Right ventricle myocardium inferior (tissue), 1 donor: ENCODE results near the gene GCK. TPM values are rescaled to one million over a fixed set of nuclear protein-coding genes. Genes with fewer than 3 reads are reported as not detected.
"Not testable (repeated sequence)": the region's sequence is repeated elsewhere in the genome, so short reads cannot be mapped to it uniquely, and the experiment has no call there.

ENCODE experiments used
- ATAC-seq: fragments of 200-7000 bp; cut with Tn5 transposase; one replicate; pipeline ENCODE4 v1.9.1; 2020; ENCODE audit warnings: mild to moderate bottlenecking, moderate library complexity
- DNase-seq: peaks from one replicate; pipeline ENCODE4 v3.0.0; 2021; ENCODE audit errors: missing footprints
- intact Hi-C: fragments of 100-400 bp; cut with DNase I; formaldehyde crosslinking; loops from one replicate; pipeline ENCODE4 v1.11.0; 2022
- total RNA-seq: library from RNA; stranded (reverse); fragmentation: NEBNext Ultra II Directional; extraction: Animal tissue kit (Norgen Biotek cat#: 25700); gene quantifications from one replicate; pipeline ENCODE4 v1.2.1, GENCODE V29; 2021
- donor health status: DM: no; HTN: yes; CAD: no; lungs with severe emphysema.

Gene GCK
- total RNA-seq, 1 donor from 2014 or later, result 1.8 TPM

DNA sequence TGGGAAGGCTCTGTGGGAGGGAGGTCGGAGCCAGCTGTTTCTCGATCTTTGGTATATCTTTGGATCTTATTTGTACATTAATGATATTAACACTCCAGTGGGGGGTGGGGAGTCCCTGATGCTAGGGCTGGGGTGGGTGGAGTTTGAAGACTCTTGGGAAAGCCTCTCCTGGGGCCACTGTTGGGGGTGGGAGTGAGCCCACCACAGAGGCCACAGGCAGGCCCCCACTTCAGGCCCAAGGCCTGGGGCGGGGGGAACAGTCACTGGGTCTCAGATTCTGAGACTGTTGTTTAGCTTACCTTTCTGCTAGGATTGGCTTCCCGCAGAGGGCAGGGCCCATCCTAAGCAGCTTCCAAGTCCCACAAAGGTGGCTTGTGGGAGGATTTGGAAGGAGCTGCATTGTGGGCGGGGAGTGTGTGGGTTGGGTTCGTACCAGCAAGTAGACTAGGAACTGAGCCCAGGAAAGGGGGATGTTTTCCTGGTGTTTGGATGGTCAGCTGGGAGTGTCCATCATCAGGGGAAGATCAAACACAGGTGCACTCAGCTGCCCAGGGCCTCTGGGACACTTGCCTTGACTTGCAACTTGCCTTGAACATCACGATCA lies 23.4 kb upstream of the GCK start:
- DNase-seq, result no peak
- intact Hi-C loops, result no loop called here
- no peak for ATAC-seq

DNA sequence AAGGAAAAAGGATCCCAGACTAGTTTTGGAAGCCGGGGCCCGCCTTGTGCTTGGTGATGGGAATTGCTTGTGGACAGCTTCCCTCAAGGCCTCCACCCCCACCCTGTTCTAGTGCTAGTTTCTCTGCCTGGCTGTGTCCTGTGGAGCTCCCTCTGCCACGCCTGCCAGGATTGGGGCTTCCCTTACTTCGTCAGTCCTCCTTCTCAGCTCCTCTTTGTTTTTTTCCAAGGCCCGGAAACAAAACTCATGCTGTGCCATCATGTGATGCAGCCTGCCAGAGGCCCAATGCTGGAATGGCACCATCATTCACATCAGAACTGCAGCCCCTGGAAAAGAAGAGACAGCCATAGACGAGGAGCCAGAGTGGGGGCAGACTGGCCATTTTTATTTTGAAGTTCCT lies 22.8 kb upstream of the GCK start:
- intact Hi-C loops, result no loop called here
- ATAC-seq, result no peak
- peak; percentile 53 for DNase-seq

DNA sequence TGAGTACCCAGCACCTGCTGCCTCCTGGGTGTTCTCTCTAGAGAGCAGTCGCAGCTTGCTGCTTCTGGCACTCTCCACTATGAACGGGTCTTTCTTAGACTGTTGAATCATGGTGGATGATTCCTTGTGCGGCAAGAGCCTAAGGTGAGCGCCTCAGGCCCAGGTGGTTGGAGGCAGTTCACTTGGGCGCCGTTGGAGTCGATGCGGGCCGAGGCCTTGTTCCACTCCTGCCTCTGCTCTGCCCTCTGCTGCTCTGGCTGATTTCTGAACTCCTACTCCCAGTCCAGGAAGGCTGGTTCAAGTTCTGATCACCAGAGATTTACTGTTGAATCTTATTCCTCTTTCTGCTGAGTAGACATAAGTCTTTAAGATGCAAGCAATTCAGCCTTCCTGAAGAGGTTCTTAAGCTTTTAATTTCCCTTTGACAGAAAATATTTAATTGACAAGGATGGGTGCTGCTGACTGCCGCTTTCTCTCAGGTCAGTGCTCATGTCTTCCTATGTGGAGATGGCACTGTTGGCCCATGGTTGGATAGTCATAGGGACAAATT lies 22.0 kb upstream of the GCK start:
- intact Hi-C loops, result no loop called here
- DNase-seq, result no peak

DNA sequence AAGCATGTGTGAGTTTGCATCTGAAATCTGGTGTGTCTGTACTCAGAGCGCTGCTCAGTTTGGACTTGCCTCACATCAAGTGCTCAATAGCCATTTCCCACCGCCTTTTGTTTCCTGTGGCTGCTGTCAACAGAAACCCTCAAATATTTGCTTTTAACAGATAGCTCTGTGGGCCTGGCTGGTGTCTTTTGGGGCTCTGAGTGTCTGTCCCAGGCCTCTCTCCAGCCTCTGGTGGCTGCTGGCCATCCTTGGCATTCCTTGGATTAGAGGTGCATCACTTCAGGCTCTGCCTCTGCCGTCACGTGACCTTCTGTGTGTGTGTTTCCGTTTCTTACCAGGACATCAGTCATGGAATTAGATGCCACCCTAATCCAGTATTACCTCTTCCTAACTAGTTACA lies 20.9 kb upstream of the GCK start:
- intact Hi-C loops, result no loop called here
- DNase-seq (no peak), ATAC-seq (no peak)

More for the DNA sequence above, 22.0 kb upstream of the GCK start:
- no peak for ATAC-seq

DNA sequence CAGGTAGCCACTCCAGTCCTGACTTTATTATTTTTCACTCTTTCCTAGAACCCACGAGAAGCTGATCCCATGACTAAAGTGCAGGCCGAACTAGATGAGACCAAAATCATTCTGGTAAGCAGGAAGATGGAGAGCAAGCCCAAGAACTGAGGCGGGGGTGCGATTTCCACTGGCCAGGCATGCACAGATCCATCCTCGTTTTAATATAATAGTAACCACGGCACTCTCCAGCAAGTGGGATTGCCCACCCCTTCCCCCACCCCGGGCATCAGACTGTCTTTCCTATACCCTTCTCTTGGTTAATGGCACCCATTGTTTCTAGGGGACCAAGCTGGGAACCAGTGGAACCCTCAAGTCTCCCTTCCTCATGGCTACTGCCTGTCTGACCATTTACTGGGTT lies 18.8 kb upstream of the GCK start:
- intact Hi-C loops, result no loop called here
- ATAC-seq, result no peak
- no peak for DNase-seq

DNA sequence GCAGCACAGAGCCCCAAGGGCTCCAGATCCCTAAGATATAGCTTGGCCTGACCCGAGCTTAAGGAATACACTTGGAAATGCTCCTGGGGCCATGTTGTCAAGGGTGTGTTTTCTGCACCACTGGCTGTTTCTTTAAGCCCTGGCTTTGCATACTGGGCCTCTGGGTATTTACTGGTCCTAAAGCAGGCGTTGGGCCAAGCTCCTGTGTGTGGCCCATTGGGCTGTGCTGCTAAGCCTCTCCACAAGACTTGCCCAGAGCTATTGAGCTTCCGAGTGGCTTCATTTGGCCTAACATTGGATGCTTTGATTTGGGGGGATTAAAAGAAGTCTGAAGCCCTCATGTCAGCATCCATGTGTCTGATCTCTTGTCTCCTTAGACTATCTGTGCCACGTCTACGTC lies 16.8 kb upstream of the GCK start:
- ATAC-seq, result no peak
- intact Hi-C loops, result no loop called here
- no peak for DNase-seq

DNA sequence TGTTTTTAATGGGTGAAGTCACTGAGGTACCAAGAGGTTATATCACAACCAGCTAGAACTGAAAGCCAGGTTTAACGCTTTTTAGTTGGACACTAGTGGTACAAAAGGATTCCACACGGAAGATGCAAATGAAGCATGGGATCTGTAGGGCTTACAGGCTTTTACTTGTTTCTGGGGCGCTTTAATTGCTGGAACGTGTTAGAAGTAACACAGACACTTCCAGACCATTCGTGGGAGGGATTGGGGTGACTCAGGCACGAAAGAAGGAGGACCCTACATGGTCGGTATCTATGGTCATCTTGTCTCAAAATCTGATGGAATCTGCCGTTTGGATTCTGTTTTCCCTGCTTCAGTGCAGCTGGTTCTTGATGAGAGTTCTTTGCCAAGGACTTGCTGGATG lies 12.6 kb upstream of the GCK start:
- intact Hi-C loops, result no loop called here
- no peak for ATAC-seq

DNA sequence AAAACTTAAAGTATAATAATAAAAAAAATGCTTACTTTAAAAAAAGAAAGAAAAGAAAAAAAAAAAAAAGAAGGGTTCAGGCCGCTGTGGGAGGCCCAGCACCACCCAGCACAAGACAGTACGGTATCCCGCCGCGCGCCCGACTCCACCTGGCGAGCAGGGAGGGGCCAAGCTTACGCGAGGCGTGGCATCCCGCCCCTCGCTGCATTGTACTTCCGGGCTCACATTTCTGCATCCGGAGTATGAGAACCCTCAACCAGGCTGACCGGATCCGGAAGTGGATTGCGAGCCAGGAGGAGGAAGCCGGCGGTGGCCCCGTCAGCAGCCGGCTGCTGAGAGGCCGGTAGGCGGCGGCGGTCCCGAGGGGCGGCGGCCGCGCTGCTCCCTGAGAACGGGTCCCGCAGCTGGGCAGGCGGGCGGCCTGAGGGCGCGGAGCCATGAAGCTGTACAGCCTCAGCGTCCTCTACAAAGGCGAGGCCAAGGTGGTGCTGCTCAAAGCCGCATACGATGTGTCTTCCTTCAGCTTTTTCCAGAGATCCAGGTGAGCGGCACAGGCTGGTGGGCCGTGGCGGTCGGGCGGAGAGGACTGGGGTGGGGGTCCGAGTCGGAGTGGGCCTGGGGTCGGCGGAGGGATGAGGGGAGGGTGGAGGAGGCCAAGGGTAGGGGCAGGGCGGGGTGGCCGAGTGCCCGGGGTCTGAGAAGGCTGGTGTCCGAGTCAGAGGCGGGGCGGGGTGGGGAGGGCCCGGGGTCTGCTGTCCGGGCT lies 11.6 kb upstream of the GCK start, which contains the start of gene YKT6:
Gene YKT6 (plus strand): TSS at position 280 of the 763 bp plus-strand sequence. CDS start 158 bp downstream, at position 438.
- DNase-seq (peak; percentile 96), ATAC-seq (peak; percentile 98)
- intact Hi-C loops, result loop anchor here (1.0 kb wide), 1 partner anchor 289 kb away; the partner anchor contains the start of gene NUDCD3

More for the DNA sequence above, 12.6 kb upstream of the GCK start:
- DNase-seq, result no peak

DNA sequence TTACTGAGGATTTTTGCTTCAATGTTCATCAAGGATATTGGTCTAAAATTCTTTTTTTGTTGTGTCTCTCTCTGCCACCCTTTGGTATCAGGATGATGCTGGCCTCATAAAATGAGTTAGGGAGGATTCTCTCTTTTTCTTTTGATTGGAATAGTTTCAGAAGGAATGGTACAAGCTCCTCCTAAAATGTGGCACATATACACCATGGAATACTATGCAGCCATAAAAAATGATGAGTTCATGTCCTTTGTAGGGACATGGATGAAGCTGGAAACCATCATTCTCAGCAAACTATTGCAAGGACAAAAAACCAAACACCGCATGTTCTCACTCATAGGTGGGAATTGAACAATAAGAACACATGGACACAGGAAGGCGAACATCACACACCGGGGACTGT lies 10.9 kb upstream of the GCK start:
- intact Hi-C loops, result loop anchor here (1.0 kb wide), 1 partner anchor 290 kb away; the partner anchor contains the start of gene NUDCD3
- not testable (repeated sequence) for ATAC-seq, DNase-seq

DNA sequence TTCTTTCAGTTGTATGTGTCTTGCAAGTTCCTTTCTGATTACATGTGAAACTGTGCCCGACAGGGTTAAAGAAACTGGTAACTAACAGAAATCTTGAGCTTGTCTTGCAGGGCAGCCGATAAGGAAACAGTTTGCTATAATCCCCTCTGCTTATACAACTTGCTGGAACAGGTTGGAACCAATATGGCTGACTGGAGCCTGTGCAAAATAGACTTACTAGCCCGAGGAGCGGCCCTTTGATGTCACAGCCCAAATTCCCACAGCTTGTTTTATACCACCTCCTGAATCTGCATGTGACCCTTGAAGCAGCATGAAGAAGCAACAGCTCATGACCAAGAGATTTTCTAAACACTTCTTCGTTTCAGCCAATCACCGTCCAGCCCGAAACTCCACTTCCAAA lies 8.2 kb upstream of the GCK start:
- intact Hi-C loops, result loop anchor here (2.0 kb wide), 2 partner anchors 67 to 125 kb away; no protein-coding TSS in a partner anchor

DNA sequence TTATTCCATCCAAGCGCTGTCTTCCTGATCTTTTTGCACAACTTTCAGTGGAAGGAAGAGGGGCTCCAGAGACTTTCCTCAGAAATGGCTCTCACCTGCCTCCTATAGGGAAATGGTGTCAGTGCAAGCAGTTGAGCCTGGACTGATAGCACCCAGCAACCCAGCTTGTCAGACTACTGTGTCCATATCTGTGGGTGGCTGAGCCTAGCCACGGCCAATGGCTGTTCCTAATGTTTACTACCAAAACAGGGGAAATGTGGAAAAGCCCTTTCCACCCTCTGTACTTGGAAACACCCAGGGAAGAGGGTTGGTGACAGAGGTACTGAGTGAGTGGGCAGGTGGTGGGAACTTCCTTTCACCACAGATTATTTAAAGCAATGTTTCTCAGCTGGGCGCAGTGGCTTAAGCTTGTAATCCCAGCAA lies 7.2 kb upstream of the GCK start:
- DNase-seq, result no peak
- peak; percentile 53 for ATAC-seq

More for the DNA sequence above, 8.2 kb upstream of the GCK start:
- ATAC-seq, result no peak
- no peak for DNase-seq

DNA sequence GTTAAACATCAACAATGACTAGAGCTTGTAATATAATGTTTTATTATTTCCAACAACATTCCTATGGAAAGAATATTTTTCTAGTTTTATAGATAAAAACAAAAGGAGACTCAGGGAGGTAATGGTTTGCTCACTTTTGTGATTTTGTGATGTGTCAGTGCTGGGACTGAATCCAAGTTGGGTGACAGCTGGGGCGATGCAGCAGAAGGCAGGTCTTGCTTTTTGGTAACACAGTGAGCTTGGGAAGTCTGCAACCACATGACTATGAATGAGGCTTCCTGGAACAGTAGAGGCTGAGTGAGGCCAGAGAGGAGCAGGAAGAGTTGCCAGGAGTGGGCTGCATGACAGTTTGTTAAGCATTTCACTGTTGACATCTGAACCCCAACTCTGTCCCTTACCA lies 6.7 kb upstream of the GCK start:
- ATAC-seq (no peak), DNase-seq (no peak)
- intact Hi-C loops, result loop anchor here (2.0 kb wide), 2 partner anchors 65 to 123 kb away; no protein-coding TSS in a partner anchor

More for the DNA sequence above, 7.2 kb upstream of the GCK start:
- intact Hi-C loops, result loop anchor here (2.0 kb wide), 2 partner anchors 66 to 124 kb away; no protein-coding TSS in a partner anchor

DNA sequence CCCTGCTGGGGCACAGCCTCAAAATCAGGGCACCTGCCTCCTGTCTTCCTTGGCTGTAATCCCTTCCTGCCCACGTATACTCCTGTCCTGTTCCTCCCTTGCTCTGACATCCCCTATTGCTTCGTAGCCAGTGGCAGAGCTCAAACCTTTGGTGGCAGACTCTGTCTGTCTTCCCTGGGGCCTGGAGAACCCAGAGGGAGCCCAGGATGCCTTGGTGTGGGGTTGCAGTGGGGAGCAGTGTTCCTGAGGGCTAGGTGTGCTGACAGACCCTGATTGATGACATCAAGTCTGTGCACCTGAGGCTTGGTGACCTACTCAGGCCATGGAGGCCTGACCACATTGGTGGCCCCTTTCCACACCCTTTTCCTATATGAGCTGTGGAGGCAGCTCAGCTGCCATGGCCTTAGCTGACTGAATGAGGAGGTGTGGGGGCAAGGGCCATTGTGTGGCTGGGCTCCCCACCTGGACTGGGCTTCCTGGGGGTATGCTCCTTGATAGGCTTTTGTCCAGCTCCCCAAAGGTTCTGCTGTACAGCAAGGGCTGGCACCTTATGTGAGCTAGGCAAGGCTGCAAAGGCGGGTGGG lies 5.4 kb upstream of the GCK start:
- DNase-seq (no peak), ATAC-seq (no peak)
- intact Hi-C loops, result no loop called here

DNA sequence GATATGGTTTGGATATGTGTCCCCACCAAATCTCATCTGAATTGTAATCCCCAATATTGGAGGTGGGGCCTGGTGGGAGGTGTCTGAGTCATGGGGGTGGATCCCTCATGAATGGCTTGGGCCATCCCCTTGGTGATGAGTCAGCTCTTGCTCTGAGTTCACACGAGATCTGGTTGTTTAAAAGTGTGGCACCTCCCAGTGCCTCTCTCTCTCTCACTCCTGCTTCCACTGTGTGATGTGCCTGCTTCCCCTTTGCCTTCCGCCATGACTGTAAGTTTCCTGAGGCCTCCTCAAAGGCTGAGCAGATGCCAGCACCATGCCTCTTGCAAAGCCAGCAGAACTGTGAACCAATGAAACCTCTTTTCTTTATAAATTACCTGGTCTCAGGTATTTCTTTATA lies 4.8 kb upstream of the GCK start:
- DNase-seq, result no peak
- ATAC-seq, result no peak
- intact Hi-C loops, result no loop called here

DNA sequence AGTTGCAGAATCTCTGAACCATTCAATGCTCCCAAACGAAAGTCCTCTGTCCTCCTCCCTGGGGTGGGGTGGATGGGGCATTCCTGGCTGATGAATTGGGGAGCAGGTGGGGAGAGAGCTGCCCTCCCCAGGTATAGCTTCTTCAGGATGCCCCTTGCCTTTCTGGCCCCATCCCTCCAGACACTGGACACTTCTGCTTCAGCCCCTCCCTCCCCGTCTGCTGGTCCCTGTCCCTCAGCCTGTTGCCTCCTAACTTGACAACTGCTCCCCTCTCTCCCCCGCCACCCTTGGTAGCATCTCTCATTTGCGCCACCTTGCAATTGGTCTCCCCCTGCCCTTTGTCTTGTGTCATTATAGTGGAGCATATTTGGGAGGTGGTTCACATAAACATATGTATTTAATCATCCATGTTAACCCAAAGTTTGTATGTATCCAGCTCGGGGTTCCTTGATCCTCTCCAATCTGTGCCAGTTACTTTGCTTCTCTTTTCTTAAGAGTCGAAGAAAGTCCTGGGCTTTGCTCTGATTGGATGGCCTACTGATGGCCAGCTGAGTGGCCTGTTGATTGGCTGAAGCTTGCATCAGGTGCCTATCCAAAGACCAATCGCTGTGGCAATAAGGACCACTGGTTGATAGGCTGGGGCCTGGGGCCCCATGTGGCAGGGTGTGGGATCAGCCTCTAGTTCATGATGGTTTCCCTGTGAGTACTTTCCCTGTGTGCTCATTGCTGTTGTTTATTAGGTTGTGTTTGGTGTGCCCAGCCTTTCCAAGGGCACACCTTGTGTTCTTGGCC lies 4.0 kb upstream of the GCK start:
- DNase-seq (no peak), ATAC-seq (no peak)
- intact Hi-C loops, result no loop called here

DNA sequence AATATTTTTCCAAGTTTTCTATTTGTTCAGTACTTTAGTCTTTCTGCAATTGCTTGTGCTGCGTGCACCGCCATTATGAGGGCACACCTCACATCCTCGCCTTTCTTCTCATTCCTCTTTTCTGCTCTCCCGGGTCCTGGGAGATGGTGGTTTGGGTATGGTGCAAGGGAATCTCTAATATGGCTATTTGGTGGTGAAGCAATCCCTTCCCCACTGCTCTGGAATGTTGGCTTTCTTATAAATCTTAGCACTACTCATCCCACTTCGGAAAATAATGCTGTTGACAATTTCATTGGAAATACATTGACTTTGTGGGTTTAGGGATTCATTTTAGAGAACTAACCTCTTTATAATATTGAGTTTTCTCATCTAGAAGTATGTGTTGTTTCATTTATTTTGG lies 1.9 kb upstream of the GCK start:
- intact Hi-C loops, result no loop called here
- no peak for ATAC-seq

DNA sequence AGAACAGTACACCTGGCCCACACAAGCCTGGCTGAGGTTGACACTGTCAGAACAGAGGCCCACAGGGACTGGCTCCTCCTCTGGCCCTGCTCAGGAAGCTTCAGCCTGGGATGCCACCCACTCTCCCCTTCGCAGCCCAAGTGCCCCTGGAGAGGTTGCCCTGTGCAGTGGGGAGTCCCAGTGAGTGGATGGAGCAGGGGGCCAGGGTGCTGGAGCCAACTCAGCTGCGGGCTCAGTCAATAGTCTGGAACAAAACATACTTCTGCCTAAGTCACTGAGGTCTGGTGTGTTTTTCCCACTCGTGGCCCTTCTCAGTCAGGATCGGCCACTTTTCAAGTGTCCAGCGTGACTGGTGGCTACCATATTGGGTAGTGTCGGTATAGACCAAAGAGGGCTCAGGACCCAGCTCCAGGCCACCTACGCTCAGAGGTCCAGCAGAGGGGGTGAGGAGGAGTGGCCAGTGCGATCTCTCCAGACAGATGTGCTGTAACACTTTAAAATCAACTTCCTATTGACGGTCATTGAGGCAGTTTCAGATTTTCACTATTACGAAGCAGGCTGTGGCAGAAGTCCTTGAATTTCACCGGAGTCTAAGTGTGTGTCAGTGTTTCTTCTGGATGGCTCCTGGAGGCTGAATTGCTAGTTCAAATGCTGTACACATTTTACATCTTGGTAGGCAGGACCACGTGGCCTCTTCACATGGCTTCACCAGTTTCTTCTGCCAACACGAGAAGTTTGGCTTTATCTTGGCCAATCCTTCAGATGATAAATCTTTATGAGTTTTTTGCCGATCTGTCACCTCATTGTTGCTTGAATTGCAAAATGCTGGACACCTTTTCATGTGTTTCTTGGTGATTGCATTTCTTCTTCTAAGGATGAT lies 994 bp upstream of the GCK start:
- DNase-seq, result no peak
- intact Hi-C loops, result no loop called here

More for the DNA sequence above, 1.9 kb upstream of the GCK start:
- no peak for DNase-seq

More for the DNA sequence above, 994 bp upstream of the GCK start:
- no peak for ATAC-seq
